Activated CD8-positive, alpha-beta memory T cell treated with anti-CD3 and anti-CD28 coated beads, Interleukin-2, amount 50 U/mL, for 48 hours (primary cell): ENCODE data around the gene TRIM49D2.
"Not testable (repeated sequence)": the region's sequence is repeated elsewhere in the genome, so short reads cannot be mapped to it uniquely, and the experiment has no call there.

Experiments used
- DNase-seq: peaks from one replicate; pipeline ENCODE4 v3.0.0-alpha.2; 2020

The TRIM49D2 gene, protein sequence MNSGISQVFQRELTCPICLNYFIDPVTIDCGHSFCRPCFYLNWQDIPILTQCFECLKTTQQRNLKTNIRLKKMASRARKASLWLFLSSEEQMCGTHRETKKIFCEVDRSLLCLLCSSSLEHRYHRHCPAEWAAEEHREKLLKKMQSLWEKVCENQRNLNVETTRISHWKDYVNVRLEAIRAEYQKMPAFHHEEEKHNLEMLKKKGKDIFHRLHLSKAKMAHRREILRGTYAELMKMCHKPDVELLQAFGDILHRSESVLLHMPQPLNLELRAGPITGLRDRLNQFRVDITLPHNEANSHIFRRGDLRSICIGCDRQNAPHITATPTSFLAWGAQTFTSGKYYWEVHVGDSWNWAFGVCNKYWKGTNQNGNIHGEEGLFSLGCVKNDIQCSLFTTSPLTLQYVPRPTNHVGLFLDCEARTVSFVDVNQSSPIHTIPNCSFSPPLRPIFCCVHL

DNA sequence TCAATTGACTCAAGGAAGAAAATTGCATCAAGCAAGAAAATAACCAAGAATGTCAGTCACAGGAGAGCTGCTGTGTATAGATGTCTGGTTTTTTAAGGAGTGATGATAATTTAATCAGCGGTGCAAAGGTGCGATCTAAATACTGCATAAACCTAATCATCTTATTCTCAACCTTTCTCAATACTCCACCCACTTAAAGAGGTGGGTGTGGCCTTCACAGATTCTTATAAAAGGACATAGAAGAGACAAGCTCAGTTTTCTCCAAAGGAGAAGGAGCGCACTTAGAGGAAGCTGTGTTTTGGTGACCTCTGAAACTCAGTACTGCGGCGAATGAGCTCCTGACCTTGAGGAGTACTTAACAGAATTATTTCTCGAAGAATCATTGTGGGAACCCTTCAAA lies at the start of gene TRIM49D2:
TSS of gene TRIM49D2 (plus strand) at position 301 of the 400 bp plus-strand sequence. CDS start 2,698 bp downstream, outside the sequence.
- not testable (repeated sequence) for DNase-seq

GRCh38 chr11:89877511-89877910 lies 46.4 kb upstream of the TRIM49D2 start:
- DNase-seq: not testable (repeated sequence)

DNA sequence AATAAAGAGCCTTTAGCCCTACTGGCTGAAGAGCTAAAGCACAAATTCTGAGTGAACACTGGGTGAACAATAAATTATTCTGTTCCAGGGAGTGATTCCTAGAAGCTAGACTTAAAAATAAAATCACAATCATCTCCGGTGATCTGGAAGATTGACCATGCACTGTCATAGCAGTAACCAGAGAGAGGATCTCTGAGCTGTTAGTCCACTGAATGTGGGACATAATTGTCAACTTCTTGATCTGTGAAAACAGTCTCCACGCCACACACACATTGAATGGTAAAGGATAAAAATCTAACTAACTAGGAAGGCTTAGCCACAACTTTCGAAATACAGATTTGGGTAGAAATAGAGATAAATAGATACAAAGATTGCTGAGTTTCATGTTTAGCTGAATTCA lies 30.6 kb upstream of the TRIM49D2 start:
- not testable (repeated sequence) for DNase-seq

- not testable (repeated sequence) for DNase-seq
Measured at GRCh38 chr11:89900809-89901208, 23.1 kb upstream of the TRIM49D2 start.

DNA sequence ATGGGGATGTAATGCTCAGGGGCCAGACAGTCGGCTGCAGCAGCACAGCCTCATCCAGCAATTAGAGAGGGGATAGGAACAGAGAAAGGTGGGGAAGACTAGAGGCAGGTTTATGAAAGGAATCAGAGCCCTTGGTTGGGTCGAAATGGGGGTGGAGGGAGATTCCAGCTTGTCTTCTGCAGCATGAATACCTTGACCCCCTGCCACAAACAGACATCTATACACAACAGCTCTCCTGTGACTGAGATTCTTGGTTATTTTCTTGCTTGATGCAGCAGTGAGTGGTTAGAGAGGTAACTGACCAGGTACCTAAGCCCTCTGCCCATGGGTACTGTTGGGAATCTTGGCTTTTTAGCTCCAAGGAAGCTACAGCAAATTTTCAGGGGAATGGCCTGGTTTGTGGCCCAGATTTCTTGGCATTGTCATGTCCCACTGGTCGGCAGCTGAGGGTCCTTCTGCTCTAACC lies 1.6 kb upstream of the TRIM49D2 start, which contains the start of gene TRIM49D1:
TSS of gene TRIM49D1 (minus strand) at position 51 of the 466 bp plus-strand sequence. CDS start 4,535 bp downstream, outside the sequence.
- no peak for DNase-seq

DNA sequence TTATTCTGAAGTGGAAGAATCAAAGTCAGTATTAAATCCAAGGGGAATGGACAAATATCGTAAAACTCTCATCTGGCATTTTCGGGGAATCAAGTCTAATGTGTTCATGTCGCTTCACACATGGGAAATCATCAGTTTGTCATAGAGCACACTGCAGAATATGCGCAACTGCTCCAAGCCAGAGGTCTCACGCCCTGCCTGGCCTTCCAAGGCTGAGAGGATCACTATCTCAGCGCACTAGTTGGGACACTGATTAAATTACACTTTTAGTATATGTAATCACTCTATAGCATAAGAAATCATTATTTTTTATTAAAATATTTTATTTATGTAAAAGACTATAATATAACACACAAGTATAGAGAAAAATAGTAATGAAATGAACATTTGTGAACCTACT lies 37.0 kb downstream of the TRIM49D2 start:
- DNase-seq: not testable (repeated sequence)

DNA sequence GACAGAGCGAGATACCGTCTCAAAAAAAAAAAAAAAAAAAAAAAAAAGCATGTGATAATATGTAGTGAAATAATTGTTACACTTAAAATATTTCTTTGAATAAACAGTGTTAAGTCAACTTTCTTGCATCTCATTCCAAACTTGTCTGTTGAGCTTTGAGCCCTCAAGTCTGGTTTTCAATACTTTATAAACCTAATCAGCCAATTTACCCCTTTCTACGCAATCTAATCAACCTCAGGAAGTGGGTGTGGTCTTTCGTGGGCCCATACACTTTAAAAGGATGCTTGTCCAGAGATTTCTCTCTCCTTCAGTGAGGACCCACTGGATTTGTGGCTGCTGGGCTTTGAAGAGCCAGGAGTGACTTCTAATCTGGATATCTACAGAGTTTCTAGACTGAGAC lies 41.9 kb downstream of the TRIM49D2 start, which contains the start of gene TRIM64:
TSS of gene TRIM64 (plus strand) at position 301 of the 400 bp plus-strand sequence. CDS start 2,467 bp downstream, outside the sequence.
- not testable (repeated sequence) for DNase-seq
